ENCODE data around the gene SLC13A1.
"Not testable (repeated sequence)": the region's sequence is repeated elsewhere in the genome, so short reads cannot be mapped to it uniquely, and the experiment has no call there.

The SLC13A1 gene, protein sequence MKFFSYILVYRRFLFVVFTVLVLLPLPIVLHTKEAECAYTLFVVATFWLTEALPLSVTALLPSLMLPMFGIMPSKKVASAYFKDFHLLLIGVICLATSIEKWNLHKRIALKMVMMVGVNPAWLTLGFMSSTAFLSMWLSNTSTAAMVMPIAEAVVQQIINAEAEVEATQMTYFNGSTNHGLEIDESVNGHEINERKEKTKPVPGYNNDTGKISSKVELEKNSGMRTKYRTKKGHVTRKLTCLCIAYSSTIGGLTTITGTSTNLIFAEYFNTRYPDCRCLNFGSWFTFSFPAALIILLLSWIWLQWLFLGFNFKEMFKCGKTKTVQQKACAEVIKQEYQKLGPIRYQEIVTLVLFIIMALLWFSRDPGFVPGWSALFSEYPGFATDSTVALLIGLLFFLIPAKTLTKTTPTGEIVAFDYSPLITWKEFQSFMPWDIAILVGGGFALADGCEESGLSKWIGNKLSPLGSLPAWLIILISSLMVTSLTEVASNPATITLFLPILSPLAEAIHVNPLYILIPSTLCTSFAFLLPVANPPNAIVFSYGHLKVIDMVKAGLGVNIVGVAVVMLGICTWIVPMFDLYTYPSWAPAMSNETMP

GRCh38 chr7:123199883-123200282, at the start of gene SLC13A1:
Gene SLC13A1 (minus strand): TSS chr7:123199969. CDS start chr7:123199946, 23 bp downstream.
- H3K4me3 ChIP-seq (ENCODE audit: low read depth in 1 of 2, low read length in 2 of 2), result no peak within 1 kb of the TSS
- H3K9ac ChIP-seq (ENCODE audit: low read length), result no peak within 1 kb of the TSS
- H3K36me3 ChIP-seq (ENCODE audit: insufficient read depth, low read length), result no peaks in the 10 kb centered on the region
- no peaks in the 10 kb centered on the region for H3K4me1 ChIP-seq (ENCODE audit: insufficient read depth, low read length)
- no peaks in the 10 kb centered on the region for H3K27me3 ChIP-seq (ENCODE audit: control insufficient read depth in 1 of 2, insufficient read depth in 2 of 2, low read length in 2 of 2)
- no peaks in the 10 kb centered on the region for H3K9me3 ChIP-seq (ENCODE audit: low read length)
- H3K27ac ChIP-seq (ENCODE audit: low read depth, low read length), result no peak within 1 kb of the TSS

GRCh38 chr7:123244768-123245167, 45.0 kb upstream of the SLC13A1 start:
- H3K4me1 ChIP-seq (ENCODE audit: insufficient read depth, low read length), result no peaks in the 10 kb centered on the region
- no peak overlapping the region for H3K9ac ChIP-seq (ENCODE audit: low read length)
- no peak overlapping the region for H3K4me3 ChIP-seq (ENCODE audit: low read depth in 1 of 2, low read length in 2 of 2)
- H3K27me3 ChIP-seq (ENCODE audit: control insufficient read depth in 1 of 2, insufficient read depth in 2 of 2, low read length in 2 of 2), result no peaks in the 10 kb centered on the region
- H3K9me3 ChIP-seq (ENCODE audit: low read length), result no peaks in the 10 kb centered on the region
- H3K36me3 ChIP-seq (ENCODE audit: insufficient read depth, low read length), result no peaks in the 10 kb centered on the region
- no peak overlapping the region for H3K27ac ChIP-seq (ENCODE audit: low read depth, low read length)

DNA sequence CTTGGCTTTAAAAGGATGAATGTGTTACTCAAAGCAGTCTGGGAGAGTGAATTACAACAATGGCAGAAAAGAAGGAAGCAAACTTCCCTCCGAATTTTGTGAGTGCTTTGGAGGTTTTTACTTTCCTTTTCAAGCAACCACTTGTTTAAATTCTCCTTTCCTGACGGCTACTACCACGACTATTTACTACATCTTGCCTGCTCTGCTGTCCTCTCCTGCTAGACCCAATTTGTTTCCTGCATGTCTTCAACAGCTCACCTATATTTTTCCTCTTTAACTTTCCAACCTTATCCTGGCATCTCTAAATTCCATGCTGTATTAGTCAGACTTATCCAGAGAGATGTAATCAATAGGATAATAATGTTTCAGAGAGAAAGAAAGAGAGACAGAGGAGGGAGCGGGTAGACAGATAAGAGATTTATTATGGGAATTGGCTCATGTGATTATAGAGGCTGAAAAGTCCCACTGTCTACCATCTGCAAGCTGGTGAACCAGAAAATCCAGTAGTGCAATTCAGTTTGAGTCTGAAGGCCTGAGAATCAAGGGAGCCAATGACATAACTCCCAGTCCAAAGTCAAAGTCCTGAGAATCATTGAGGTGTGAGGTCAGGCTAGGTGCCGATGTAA, 42.8 kb upstream of the SLC13A1 start:
- Histone ChIP-seq H3K4me3 (ENCODE audit: low read depth in 1 of 2, low read length in 2 of 2) (no peak overlapping the region), H3K27ac (ENCODE audit: low read depth, low read length) (no peak overlapping the region), H3K4me1 (ENCODE audit: insufficient read depth, low read length) (no peaks in the 10 kb centered on the region), H3K9ac (ENCODE audit: low read length) (no peak overlapping the region), H3K27me3 (ENCODE audit: control insufficient read depth in 1 of 2, insufficient read depth in 2 of 2, low read length in 2 of 2) (no peaks in the 10 kb centered on the region), H3K36me3 (ENCODE audit: insufficient read depth, low read length) (no peaks in the 10 kb centered on the region), H3K9me3 (ENCODE audit: low read length) (no peaks in the 10 kb centered on the region)

DNA sequence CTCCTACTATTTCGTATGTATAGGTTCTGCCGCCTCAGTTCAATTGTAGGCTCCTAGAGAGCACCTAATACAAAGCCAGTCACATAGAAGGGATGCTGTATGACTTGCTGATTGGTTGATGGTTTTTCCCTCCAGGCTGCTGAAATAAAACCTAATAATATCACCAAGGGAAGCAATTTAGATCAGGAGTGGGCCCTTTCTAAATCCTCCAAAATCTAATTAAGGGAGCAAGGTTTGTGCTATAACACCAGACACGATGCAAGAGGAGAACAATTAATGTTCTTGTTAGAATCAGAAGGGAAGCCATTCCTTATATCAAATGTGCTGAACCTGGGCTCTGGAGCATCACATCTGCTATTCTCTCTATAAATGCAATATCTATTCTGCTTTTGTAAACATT, 42.0 kb upstream of the SLC13A1 start:
- Histone ChIP-seq H3K27me3 (ENCODE audit: control insufficient read depth in 1 of 2, insufficient read depth in 2 of 2, low read length in 2 of 2) (no peaks in the 10 kb centered on the region), H3K27ac (ENCODE audit: low read depth, low read length) (no peak overlapping the region), H3K9ac (ENCODE audit: low read length) (no peak overlapping the region), H3K9me3 (ENCODE audit: low read length) (no peaks in the 10 kb centered on the region), H3K4me3 (ENCODE audit: low read depth in 1 of 2, low read length in 2 of 2) (no peak overlapping the region), H3K4me1 (ENCODE audit: insufficient read depth, low read length) (no peaks in the 10 kb centered on the region), H3K36me3 (ENCODE audit: insufficient read depth, low read length) (no peaks in the 10 kb centered on the region)

GRCh38 chr7:123231021-123232000, 31.5 kb upstream of the SLC13A1 start:
- H3K4me1 ChIP-seq (ENCODE audit: insufficient read depth, low read length), result no peaks in the 10 kb centered on the region
- no peaks in the 10 kb centered on the region for H3K27me3 ChIP-seq (ENCODE audit: control insufficient read depth in 1 of 2, insufficient read depth in 2 of 2, low read length in 2 of 2)
- no peak overlapping the region for H3K27ac ChIP-seq (ENCODE audit: low read depth, low read length)
- H3K9me3 ChIP-seq (ENCODE audit: low read length), result no peaks in the 10 kb centered on the region
- H3K9ac ChIP-seq (ENCODE audit: low read length), result no peak overlapping the region
- H3K36me3 ChIP-seq (ENCODE audit: insufficient read depth, low read length), result no peaks in the 10 kb centered on the region
- no peak overlapping the region for H3K4me3 ChIP-seq (ENCODE audit: low read depth in 1 of 2, low read length in 2 of 2)

DNA sequence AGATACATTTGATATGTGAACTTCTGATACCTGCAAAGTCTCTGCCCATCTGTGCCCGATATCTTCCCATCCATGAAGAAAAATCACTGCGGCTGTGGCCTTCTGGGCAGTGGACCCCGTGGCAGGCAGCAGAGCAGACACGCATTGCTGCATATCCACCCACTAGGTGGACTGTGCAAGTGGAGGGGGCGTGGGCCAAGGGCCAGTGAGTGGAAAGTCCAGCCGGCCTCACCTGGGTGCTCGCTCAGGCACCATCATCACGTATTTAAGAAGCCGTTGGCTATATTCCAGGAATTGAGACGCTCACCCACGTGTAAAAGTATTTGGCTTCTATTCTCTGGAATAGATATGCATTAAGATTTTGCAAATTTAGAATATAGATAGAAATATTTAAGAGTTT, 30.8 kb upstream of the SLC13A1 start:
- Histone ChIP-seq H3K36me3 (ENCODE audit: insufficient read depth, low read length) (no peaks in the 10 kb centered on the region), H3K9me3 (ENCODE audit: low read length) (no peaks in the 10 kb centered on the region), H3K27ac (ENCODE audit: low read depth, low read length) (no peak overlapping the region), H3K27me3 (ENCODE audit: control insufficient read depth in 1 of 2, insufficient read depth in 2 of 2, low read length in 2 of 2) (no peaks in the 10 kb centered on the region), H3K4me3 (ENCODE audit: low read depth in 1 of 2, low read length in 2 of 2) (no peak overlapping the region), H3K4me1 (ENCODE audit: insufficient read depth, low read length) (no peaks in the 10 kb centered on the region), H3K9ac (ENCODE audit: low read length) (no peak overlapping the region)

DNA sequence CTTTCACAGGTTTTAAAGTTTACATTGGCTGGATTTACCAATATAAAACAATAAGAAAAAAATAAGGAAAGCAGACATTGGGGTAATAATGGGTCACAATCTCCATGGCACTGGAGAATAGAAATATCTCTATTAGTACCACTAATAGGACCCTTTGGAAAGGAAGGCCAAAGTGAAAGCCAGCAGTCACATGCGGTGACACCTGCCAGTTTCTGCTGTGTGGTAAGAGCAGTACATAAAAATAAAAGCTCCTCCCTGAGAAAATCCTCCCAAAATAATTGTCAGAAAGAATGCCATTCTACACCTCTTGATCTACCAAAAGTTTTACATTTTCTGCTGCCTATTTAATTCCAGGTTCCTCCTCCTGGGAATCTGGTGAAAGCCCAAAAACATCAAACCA, 30.4 kb upstream of the SLC13A1 start:
- Histone ChIP-seq H3K27me3 (ENCODE audit: control insufficient read depth in 1 of 2, insufficient read depth in 2 of 2, low read length in 2 of 2) (no peaks in the 10 kb centered on the region), H3K4me1 (ENCODE audit: insufficient read depth, low read length) (no peaks in the 10 kb centered on the region), H3K27ac (ENCODE audit: low read depth, low read length) (no peak overlapping the region), H3K9ac (ENCODE audit: low read length) (no peak overlapping the region), H3K9me3 (ENCODE audit: low read length) (no peaks in the 10 kb centered on the region), H3K36me3 (ENCODE audit: insufficient read depth, low read length) (no peaks in the 10 kb centered on the region), H3K4me3 (ENCODE audit: low read depth in 1 of 2, low read length in 2 of 2) (no peak overlapping the region)

- H3K27ac ChIP-seq (ENCODE audit: low read depth, low read length), result no peak overlapping the region
- no peak overlapping the region for H3K9ac ChIP-seq (ENCODE audit: low read length)
- no peaks in the 10 kb centered on the region for H3K9me3 ChIP-seq (ENCODE audit: low read length)
- H3K36me3 ChIP-seq (ENCODE audit: insufficient read depth, low read length), result no peaks in the 10 kb centered on the region
- no peaks in the 10 kb centered on the region for H3K4me1 ChIP-seq (ENCODE audit: insufficient read depth, low read length)
- H3K4me3 ChIP-seq (ENCODE audit: low read depth in 1 of 2, low read length in 2 of 2), result no peak overlapping the region
- H3K27me3 ChIP-seq (ENCODE audit: control insufficient read depth in 1 of 2, insufficient read depth in 2 of 2, low read length in 2 of 2), result no peaks in the 10 kb centered on the region
Measured at GRCh38 chr7:123229426-123229825, 29.7 kb upstream of the SLC13A1 start.

GRCh38 chr7:123227666-123228065, 27.9 kb upstream of the SLC13A1 start:
- not testable (repeated sequence) for H3K4me3 ChIP-seq (ENCODE audit: low read depth in 1 of 2, low read length in 2 of 2); H3K9ac ChIP-seq (ENCODE audit: low read length); H3K9me3 ChIP-seq (ENCODE audit: low read length); H3K36me3 ChIP-seq (ENCODE audit: insufficient read depth, low read length); H3K27ac ChIP-seq (ENCODE audit: low read depth, low read length); H3K4me1 ChIP-seq (ENCODE audit: insufficient read depth, low read length); H3K27me3 ChIP-seq (ENCODE audit: control insufficient read depth in 1 of 2, insufficient read depth in 2 of 2, low read length in 2 of 2)

DNA sequence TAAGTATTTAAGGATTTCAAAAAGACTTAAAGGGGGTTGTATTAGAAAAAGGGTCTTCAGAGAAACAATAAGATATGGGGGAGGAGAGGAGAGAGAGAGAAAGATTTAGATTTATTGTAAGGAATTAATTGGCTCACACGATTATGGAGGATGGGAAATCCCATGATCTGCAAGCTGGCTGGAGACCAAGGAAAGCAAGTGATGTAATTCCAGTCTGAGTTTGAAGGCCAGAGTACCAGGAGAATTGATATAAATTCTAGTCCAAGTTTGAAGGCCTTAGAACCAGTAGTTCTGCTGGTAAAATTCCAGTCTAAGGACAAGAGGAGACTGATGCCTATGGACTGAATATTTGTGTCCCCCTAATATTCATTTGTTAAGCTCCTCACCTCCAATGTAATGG, 20.6 kb upstream of the SLC13A1 start:
- Histone ChIP-seq H3K4me3 (ENCODE audit: low read depth in 1 of 2, low read length in 2 of 2) (no peak overlapping the region), H3K27ac (ENCODE audit: low read depth, low read length) (no peak overlapping the region), H3K9ac (ENCODE audit: low read length) (no peak overlapping the region), H3K27me3 (ENCODE audit: control insufficient read depth in 1 of 2, insufficient read depth in 2 of 2, low read length in 2 of 2) (no peaks in the 10 kb centered on the region), H3K9me3 (ENCODE audit: low read length) (no peaks in the 10 kb centered on the region), H3K36me3 (ENCODE audit: insufficient read depth, low read length) (no peaks in the 10 kb centered on the region), H3K4me1 (ENCODE audit: insufficient read depth, low read length) (no peaks in the 10 kb centered on the region)

DNA sequence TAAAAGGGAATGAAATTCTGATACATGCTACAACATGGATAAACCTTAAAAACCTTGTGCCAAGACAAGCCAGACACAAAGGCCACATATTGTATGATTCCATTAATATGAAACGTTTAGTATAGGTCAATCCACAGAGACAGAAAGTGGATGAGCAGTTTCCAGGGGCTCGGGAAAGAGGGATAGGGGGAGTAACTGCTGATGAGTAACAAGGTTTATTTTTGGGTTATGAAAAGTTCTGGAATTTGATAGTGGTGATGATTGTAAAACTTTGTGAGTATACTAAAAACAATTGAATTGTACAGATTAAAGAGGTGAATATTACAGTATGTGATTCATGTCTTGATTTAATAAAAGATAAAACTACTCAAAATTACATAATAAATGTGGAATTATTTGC, 19.1 kb upstream of the SLC13A1 start:
- H3K4me1 ChIP-seq (ENCODE audit: insufficient read depth, low read length), result no peaks in the 10 kb centered on the region
- no peaks in the 10 kb centered on the region for H3K27me3 ChIP-seq (ENCODE audit: control insufficient read depth in 1 of 2, insufficient read depth in 2 of 2, low read length in 2 of 2)
- H3K9ac ChIP-seq (ENCODE audit: low read length), result no peak overlapping the region
- H3K36me3 ChIP-seq (ENCODE audit: insufficient read depth, low read length), result no peaks in the 10 kb centered on the region
- no peak overlapping the region for H3K27ac ChIP-seq (ENCODE audit: low read depth, low read length)
- no peaks in the 10 kb centered on the region for H3K9me3 ChIP-seq (ENCODE audit: low read length)
- H3K4me3 ChIP-seq (ENCODE audit: low read depth in 1 of 2, low read length in 2 of 2), result no peak overlapping the region

Measured in muscle layer of colon (tissue), 2 donors.